OCI-LY7 (cell line): ENCODE results near the gene SLC13A3. TPM values are rescaled to one million over a fixed set of nuclear protein-coding genes. Genes with fewer than 3 reads are reported as not detected.

Source experiments
- BruUV-seq: library from RNA; stranded (reverse); fragments of 400-500 nt; replicated peaks from 2 replicates; lab custom pipeline; 2021; lab: Mats Ljungman, UMichigan
- CTCF ChIA-PET: fragments of 300-600 bp; sonication (Branson Sonifier 250); formaldehyde crosslinking; loops from one replicate; lab custom pipeline; 2022; ENCODE audit warnings: antibody characterized with exemption; ENCODE audit not compliant: unreplicated experiment; lab: Charles Lee
- POLR2A ChIA-PET: fragments of 300-600 bp; sonication (Branson Sonifier 250); formaldehyde crosslinking; loops from one replicate; lab custom pipeline; 2022; ENCODE audit warnings: antibody characterized with exemption; lab: Charles Lee
- DNase-seq: peaks from one replicate; pipeline ENCODE4 v3.0.0-alpha.2; 2015; ENCODE audit warnings: low spot score
- H2AFZ ChIP-seq: fragments of 200-600 bp; sonication (generic), shearing (Covaris generic); 2 replicates; pipeline ENCODE4 v1.6.1; 2014; ENCODE audit warnings: mild to moderate bottlenecking, antibody characterized with exemption, low read length, moderate library complexity
- H3K27ac ChIP-seq: fragments of 200-600 bp; sonication (generic); 2 replicates; pipeline ENCODE4 v1.5.1; 2014; ENCODE audit warnings: mixed run types, low read depth, mild to moderate bottlenecking, moderate library complexity, low read length, inconsistent platforms; ENCODE audit not compliant: poor library complexity, severe bottlenecking
- H3K36me3 ChIP-seq: fragments of 200-600 bp; sonication (generic); 2 replicates; pipeline ENCODE4 v1.6.1; 2014; ENCODE audit warnings: mild to moderate bottlenecking, antibody characterized with exemption, low read length, moderate library complexity, mixed read lengths; ENCODE audit not compliant: insufficient read depth
- H3K4me1 ChIP-seq: fragments of 200-600 bp; sonication (generic); 2 replicates; pipeline ENCODE4 v1.5.1; 2014; ENCODE audit warnings: mild to moderate bottlenecking, low read length; ENCODE audit not compliant: insufficient read depth, poor library complexity, severe bottlenecking
- H3K4me2 ChIP-seq: fragments of 200-600 bp; sonication (generic); 2 replicates; pipeline ENCODE4 v1.6.1; 2014; ENCODE audit warnings: mild to moderate bottlenecking, low read length
- H3K4me3 ChIP-seq: fragments of 200-600 bp; sonication (generic); 2 replicates; pipeline ENCODE4 v1.5.1; 2014; ENCODE audit warnings: mild to moderate bottlenecking, low read depth, low read length; ENCODE audit not compliant: poor library complexity, severe bottlenecking
- H3K79me2 ChIP-seq: fragments of 200-600 bp; sonication (generic); 2 replicates; pipeline ENCODE4 v1.6.1; 2016; ENCODE audit warnings: low read depth, mild to moderate bottlenecking, low read length, moderate library complexity, mixed read lengths; ENCODE audit not compliant: insufficient read depth
- H3K9me2 ChIP-seq: fragments of 200-600 bp; sonication (generic); 2 replicates; pipeline ENCODE4 v1.6.1; 2016; ENCODE audit warnings: mild to moderate bottlenecking, low read length, mixed read lengths; ENCODE audit not compliant: insufficient read depth
- H3K9me3 ChIP-seq: fragments of 200-600 bp; sonication (generic); 2 replicates; pipeline ENCODE4 v1.6.1; 2014; ENCODE audit warnings: mild to moderate bottlenecking, mixed run types, low read length, mixed read lengths
- H4K20me1 ChIP-seq: fragments of 200-600 bp; sonication (generic); 2 replicates; pipeline ENCODE4 v1.6.1; 2014; ENCODE audit warnings: mild to moderate bottlenecking, antibody characterized with exemption, low read length, moderate library complexity, mixed read lengths; ENCODE audit not compliant: insufficient read depth
- CTCF ChIP-seq: fragments of 200-600 bp; sonication (generic); conservative IDR thresholded peaks from 2 replicates; pipeline ENCODE4 v1.5.1; 2014; ENCODE audit warnings: mild to moderate bottlenecking, antibody characterized with exemption, low read length, moderate library complexity, mixed read lengths
- EZH2phosphoT487 ChIP-seq: fragments of 200-600 bp; sonication (generic); IDR thresholded peaks from 2 replicates; pipeline ENCODE4 v1.6.1; 2018; ENCODE audit warnings: low read depth, borderline replicate concordance, mild to moderate bottlenecking, mixed run types, antibody characterized with exemption, low read length, moderate library complexity, mixed read lengths
- intact Hi-C: fragments of 100-400 bp; cut with micrococcal nuclease; formaldehyde crosslinking; loops from one replicate; pipeline ENCODE4 v1.10.0; 2022; ENCODE audit not compliant: unreplicated experiment
- total RNA-seq, 2 experiments: library from RNA; depleted of rRNA in 1 of 2; stranded (reverse); fragments of >200 nt in 1 of 2; shearing (Covaris generic) in 1 of 2; gene quantifications; 2 replicates each; pipeline ENCODE4 v1.2.3, GENCODE V29; 2014 to 2022

Gene SLC13A3
- total RNA-seq, 2 experiments from 2014 or later = not detected

- H3K4me3 ChIP-seq = no peak overlapping the region
- H3K4me2 ChIP-seq = no peak overlapping the region
- POLR2A ChIA-PET = no interaction called here
- no peak overlapping the region for H3K27ac ChIP-seq
- H3K79me2 ChIP-seq = no peaks in the 10 kb centered on the region
- H3K9me2 ChIP-seq = no peaks in the 10 kb centered on the region
- H3K36me3 ChIP-seq = no peaks in the 10 kb centered on the region
- no peak overlapping the region for H2AFZ ChIP-seq
- no peak for DNase-seq
- CTCF ChIA-PET = no interaction called here
- no peaks in the 10 kb centered on the region for H3K9me3 ChIP-seq
- intact Hi-C loops = no loop called here
- H3K4me1 ChIP-seq = peaks cover 10% of the 10 kb centered on the region
- TF ChIP-seq CTCF (no peak), EZH2phosphoT487 (no peak)
- BruUV-seq = no TSS peak
- H4K20me1 ChIP-seq = no peaks in the 10 kb centered on the region
Observed at GRCh38 chr20:46555370-46555956, 95.8 kb downstream of the SLC13A3 start.

GRCh38 chr20:46554828-46555227, 96.4 kb downstream of the SLC13A3 start:
- TF ChIP-seq CTCF = no peak
- TF ChIP-seq EZH2phosphoT487 = no peak
- H3K4me1 ChIP-seq = peaks cover 10% of the 10 kb centered on the region
- no peaks in the 10 kb centered on the region for H3K9me2 ChIP-seq
- no peak overlapping the region for H2AFZ ChIP-seq
- ChIA-PET CTCF (no interaction called here), POLR2A (no interaction called here)
- no peak for DNase-seq
- no peaks in the 10 kb centered on the region for H3K9me3 ChIP-seq
- BruUV-seq = no TSS peak
- H4K20me1 ChIP-seq = no peaks in the 10 kb centered on the region
- no peaks in the 10 kb centered on the region for H3K36me3 ChIP-seq
- intact Hi-C loops = no loop called here
- no peak overlapping the region for H3K4me2 ChIP-seq
- H3K79me2 ChIP-seq = no peaks in the 10 kb centered on the region
- no peak overlapping the region for H3K4me3 ChIP-seq
- H3K27ac ChIP-seq = no peak overlapping the region

GRCh38 chr20:46553926-46554325, 97.3 kb downstream of the SLC13A3 start:
- POLR2A ChIA-PET = no interaction called here
- H3K79me2 ChIP-seq = no peaks in the 10 kb centered on the region
- no peak for TF ChIP-seq CTCF
- no peak for TF ChIP-seq EZH2phosphoT487
- H3K4me1 ChIP-seq = peaks cover 10% of the 10 kb centered on the region
- no peak overlapping the region for H3K4me3 ChIP-seq
- intact Hi-C loops = no loop called here
- no peak for DNase-seq
- no peak overlapping the region for H3K27ac ChIP-seq
- H3K9me2 ChIP-seq = no peaks in the 10 kb centered on the region
- no peaks in the 10 kb centered on the region for H4K20me1 ChIP-seq
- H3K9me3 ChIP-seq = no peaks in the 10 kb centered on the region
- H3K36me3 ChIP-seq = no peaks in the 10 kb centered on the region
- no peak overlapping the region for H3K4me2 ChIP-seq
- CTCF ChIA-PET = no interaction called here
- H2AFZ ChIP-seq = no peak overlapping the region
- BruUV-seq = no TSS peak
